Measurements from ENCODE around the gene PRG3. TPM values are rescaled to one million over a fixed set of nuclear protein-coding genes. Genes with fewer than 3 reads are reported as not detected.
A peak's percentile ranks its signal among the peaks of the same experiment; 100 is the strongest.

Gene PRG3
- total RNA-seq, 1 experiment from 2014 or later, result not detected

- no peak for DNase-seq (ENCODE audit: low read depth, low spot score)
- peak overlapping the region; percentile 45 for H3K27ac ChIP-seq (ENCODE audit: low read depth, low read length)
- TSS peak; percentile 98 for BruUV-seq (replicated peaks)
- no peaks in the 10 kb centered on the region for H4K20me1 ChIP-seq (ENCODE audit: insufficient read depth)
- peaks cover 11 to 34% of the 10 kb centered on the region in 2 experiments; a peak in 2 of 4 replicates for H3K36me3 ChIP-seq (ENCODE audit: control insufficient read depth in 1 of 2, insufficient read depth in 2 of 2, low read length in 2 of 2)
- H3K9ac ChIP-seq (ENCODE audit: low read length), result peak overlapping the region; percentile 92
- ChIA-PET POLR2A (interaction anchor here (0.7 to 2.6 kb wide), 3 partner anchors 11 to 16 kb away, joined by 3 to 17 read pairs (median 3); partner anchors contain the start of gene TNKS1BP1), RAD21 (ENCODE audit: low non-redundant PET in 1 of 2, low total read pairs in 2 of 2, uncharacterized antibody in 2 of 2, unreplicated experiment in 2 of 2) (interaction anchor here (0.7 to 1.2 kb wide), 2 partner anchors 13 to 87 kb away, joined by 3 to 4 read pairs; no protein-coding TSS in a partner anchor), CTCF (interaction anchor here (1.0 to 1.6 kb wide), 5 partner anchors 10 to 308 kb away, joined by 3 to 6 read pairs (median 4); partner anchors contain the start of gene TNKS1BP1)
- H3K4me2 ChIP-seq (ENCODE audit: low read length), result peak overlapping the region; percentile 98
- TF ChIP-seq, protein P1, sequence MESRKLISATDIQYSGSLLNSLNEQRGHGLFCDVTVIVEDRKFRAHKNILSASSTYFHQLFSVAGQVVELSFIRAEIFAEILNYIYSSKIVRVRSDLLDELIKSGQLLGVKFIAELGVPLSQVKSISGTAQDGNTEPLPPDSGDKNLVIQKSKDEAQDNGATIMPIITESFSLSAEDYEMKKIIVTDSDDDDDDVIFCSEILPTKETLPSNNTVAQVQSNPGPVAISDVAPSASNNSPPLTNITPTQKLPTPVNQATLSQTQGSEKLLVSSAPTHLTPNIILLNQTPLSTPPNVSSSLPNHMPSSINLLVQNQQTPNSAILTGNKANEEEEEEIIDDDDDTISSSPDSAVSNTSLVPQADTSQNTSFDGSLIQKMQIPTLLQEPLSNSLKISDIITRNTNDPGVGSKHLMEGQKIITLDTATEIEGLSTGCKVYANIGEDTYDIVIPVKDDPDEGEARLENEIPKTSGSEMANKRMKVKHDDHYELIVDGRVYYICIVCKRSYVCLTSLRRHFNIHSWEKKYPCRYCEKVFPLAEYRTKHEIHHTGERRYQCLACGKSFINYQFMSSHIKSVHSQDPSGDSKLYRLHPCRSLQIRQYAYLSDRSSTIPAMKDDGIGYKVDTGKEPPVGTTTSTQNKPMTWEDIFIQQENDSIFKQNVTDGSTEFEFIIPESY (IDR thresholded peaks at IDR 0.05; ENCODE audit: extremely low read depth, insufficient replicate concordance, low read length), result no peak
- no peak for TF ChIP-seq ATF3 (IDR thresholded peaks at IDR 0.05)
- no peak for TF ChIP-seq ELF1 (IDR thresholded peaks at IDR 0.05; ENCODE audit: borderline replicate concordance, low read depth)
- no peak for TF ChIP-seq RAD21 (IDR thresholded peaks at IDR 0.05; ENCODE audit: low read depth)
- no peak for TF ChIP-seq JUND (IDR thresholded peaks at IDR 0.05)
- TF ChIP-seq, protein P2, sequence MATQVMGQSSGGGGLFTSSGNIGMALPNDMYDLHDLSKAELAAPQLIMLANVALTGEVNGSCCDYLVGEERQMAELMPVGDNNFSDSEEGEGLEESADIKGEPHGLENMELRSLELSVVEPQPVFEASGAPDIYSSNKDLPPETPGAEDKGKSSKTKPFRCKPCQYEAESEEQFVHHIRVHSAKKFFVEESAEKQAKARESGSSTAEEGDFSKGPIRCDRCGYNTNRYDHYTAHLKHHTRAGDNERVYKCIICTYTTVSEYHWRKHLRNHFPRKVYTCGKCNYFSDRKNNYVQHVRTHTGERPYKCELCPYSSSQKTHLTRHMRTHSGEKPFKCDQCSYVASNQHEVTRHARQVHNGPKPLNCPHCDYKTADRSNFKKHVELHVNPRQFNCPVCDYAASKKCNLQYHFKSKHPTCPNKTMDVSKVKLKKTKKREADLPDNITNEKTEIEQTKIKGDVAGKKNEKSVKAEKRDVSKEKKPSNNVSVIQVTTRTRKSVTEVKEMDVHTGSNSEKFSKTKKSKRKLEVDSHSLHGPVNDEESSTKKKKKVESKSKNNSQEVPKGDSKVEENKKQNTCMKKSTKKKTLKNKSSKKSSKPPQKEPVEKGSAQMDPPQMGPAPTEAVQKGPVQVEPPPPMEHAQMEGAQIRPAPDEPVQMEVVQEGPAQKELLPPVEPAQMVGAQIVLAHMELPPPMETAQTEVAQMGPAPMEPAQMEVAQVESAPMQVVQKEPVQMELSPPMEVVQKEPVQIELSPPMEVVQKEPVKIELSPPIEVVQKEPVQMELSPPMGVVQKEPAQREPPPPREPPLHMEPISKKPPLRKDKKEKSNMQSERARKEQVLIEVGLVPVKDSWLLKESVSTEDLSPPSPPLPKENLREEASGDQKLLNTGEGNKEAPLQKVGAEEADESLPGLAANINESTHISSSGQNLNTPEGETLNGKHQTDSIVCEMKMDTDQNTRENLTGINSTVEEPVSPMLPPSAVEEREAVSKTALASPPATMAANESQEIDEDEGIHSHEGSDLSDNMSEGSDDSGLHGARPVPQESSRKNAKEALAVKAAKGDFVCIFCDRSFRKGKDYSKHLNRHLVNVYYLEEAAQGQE (IDR thresholded peaks at IDR 0.05; ENCODE audit: low read depth), result no peak
- TF ChIP-seq ZNF274 (IDR thresholded peaks at IDR 0.05; ENCODE audit: low read depth, low read length), result no peak
- TF ChIP-seq EZH2phosphoT487 (IDR thresholded peaks at IDR 0.05; ENCODE audit: borderline replicate concordance), result no peak
- TF ChIP-seq, protein P3, sequence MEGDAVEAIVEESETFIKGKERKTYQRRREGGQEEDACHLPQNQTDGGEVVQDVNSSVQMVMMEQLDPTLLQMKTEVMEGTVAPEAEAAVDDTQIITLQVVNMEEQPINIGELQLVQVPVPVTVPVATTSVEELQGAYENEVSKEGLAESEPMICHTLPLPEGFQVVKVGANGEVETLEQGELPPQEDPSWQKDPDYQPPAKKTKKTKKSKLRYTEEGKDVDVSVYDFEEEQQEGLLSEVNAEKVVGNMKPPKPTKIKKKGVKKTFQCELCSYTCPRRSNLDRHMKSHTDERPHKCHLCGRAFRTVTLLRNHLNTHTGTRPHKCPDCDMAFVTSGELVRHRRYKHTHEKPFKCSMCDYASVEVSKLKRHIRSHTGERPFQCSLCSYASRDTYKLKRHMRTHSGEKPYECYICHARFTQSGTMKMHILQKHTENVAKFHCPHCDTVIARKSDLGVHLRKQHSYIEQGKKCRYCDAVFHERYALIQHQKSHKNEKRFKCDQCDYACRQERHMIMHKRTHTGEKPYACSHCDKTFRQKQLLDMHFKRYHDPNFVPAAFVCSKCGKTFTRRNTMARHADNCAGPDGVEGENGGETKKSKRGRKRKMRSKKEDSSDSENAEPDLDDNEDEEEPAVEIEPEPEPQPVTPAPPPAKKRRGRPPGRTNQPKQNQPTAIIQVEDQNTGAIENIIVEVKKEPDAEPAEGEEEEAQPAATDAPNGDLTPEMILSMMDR (IDR thresholded peaks at IDR 0.05 in 2 of 3, conservative IDR thresholded peaks at IDR 0.05 in 1 of 3; ENCODE audit: borderline replicate concordance in 1 of 3, insufficient read depth in 1 of 3, low read depth in 2 of 3, low read length in 2 of 3), result no peak
- no peak for TF ChIP-seq CBX3 (IDR thresholded peaks at IDR 0.05; ENCODE audit: low read depth)
- no peak for ATAC-seq
- no peaks in the 10 kb centered on the region for H3K9me2 ChIP-seq (ENCODE audit: insufficient read depth)
- peak overlapping the region; percentile 78 for H2AFZ ChIP-seq (ENCODE audit: low read depth, low read length, poor library complexity, severe bottlenecking)
- H3K27me3 ChIP-seq (ENCODE audit: insufficient read depth, low read length), result no peaks in the 10 kb centered on the region
- H3K4me3 ChIP-seq (replicated peaks in 1 of 2; ENCODE audit: low read depth in 1 of 2, low read length in 2 of 2), result peak overlapping the region; percentile 79 to 96
- H3K9me3 ChIP-seq (ENCODE audit: control insufficient read depth in 1 of 2, insufficient read depth in 1 of 2, low read depth in 1 of 2, low read length in 2 of 2), result no peaks in the 10 kb centered on the region
- intact Hi-C loops (cut with micrococcal nuclease), result no loop called here
- peaks cover 44% of the 10 kb centered on the region for H3K79me2 ChIP-seq (ENCODE audit: insufficient read depth, low read length)
- H3K4me1 ChIP-seq (ENCODE audit: control insufficient read depth in 1 of 2, insufficient read depth in 2 of 2, low read length in 2 of 2), result peaks cover 8 to 20% of the 10 kb centered on the region in 2 experiments; a peak in 3 of 4 replicates
Measured at GRCh38 chr11:57336111-57336666, 44.8 kb downstream of the PRG3 start.
